GM12865 (cell line): ENCODE measurements around the gene NDUFA7.

Experiments used
- DNase-seq: peaks from one replicate; pipeline ENCODE4 v3.0.0; 2010; ENCODE audit warnings: low read depth
- H3K4me3 ChIP-seq: 2 replicates; pipeline ENCODE4 v1.5.1; 2011; ENCODE audit warnings: mild to moderate bottlenecking, low read depth, low read length, control low read depth
- CTCF ChIP-seq: IDR thresholded peaks from 2 replicates; pipeline ENCODE4 v1.5.1; 2011; ENCODE audit warnings: low read length, control low read depth, low read depth, inconsistent platforms; ENCODE audit not compliant: insufficient read depth; ENCODE audit errors: missing control alignments

NDUFA7 gene

GRCh38 chr19:8338835-8339234 lies 17.7 kb upstream of the NDUFA7 start:
- TF ChIP-seq CTCF = no peak
- no peak for DNase-seq
- H3K4me3 ChIP-seq = no peak overlapping the region

- H3K4me3 ChIP-seq = no peak overlapping the region
- DNase-seq = no peak
- no peak for TF ChIP-seq CTCF
These were observed 16.6 kb upstream of the NDUFA7 start for GRCh38 chr19:8337728-8338127.

- DNase-seq = no peak
- no peak overlapping the region for H3K4me3 ChIP-seq
- TF ChIP-seq CTCF = no peak
These were observed 15.5 kb upstream of the NDUFA7 start for GRCh38 chr19:8336660-8337059.

GRCh38 chr19:8336072-8336569 lies 14.9 kb upstream of the NDUFA7 start:
- TF ChIP-seq CTCF = no peak
- no peak overlapping the region for H3K4me3 ChIP-seq
- no peak for DNase-seq

GRCh38 chr19:8335343-8336071 lies 14.3 kb upstream of the NDUFA7 start:
- H3K4me3 ChIP-seq = no peak overlapping the region
- DNase-seq = peak; percentile 35
- peak; percentile 23 for TF ChIP-seq CTCF

- no peak for TF ChIP-seq CTCF
- DNase-seq = peak; percentile 77
- peak overlapping the region; percentile 26; the same call in 1 of the 2 replicates for H3K4me3 ChIP-seq
These were observed 13.5 kb upstream of the NDUFA7 start for GRCh38 chr19:8334458-8335342.
